Mucosa of gallbladder (tissue), 1 donor: ENCODE results near the gene ASB7. TPM values are rescaled to one million over a fixed set of nuclear protein-coding genes. Genes with fewer than 3 reads are reported as not detected.
"Not testable (repeated sequence)": the region's sequence is repeated elsewhere in the genome, so short reads cannot be mapped to it uniquely, and the experiment has no call there.

Experiments used
- DNase-seq: peaks from one replicate; pipeline ENCODE4 v3.0.0-alpha.2; 2020; ENCODE audit warnings: low spot score
- total RNA-seq: library from RNA; stranded (reverse); gene quantifications from one replicate; pipeline ENCODE4 v1.2.1, GENCODE V29; 2021
- donor health status: DM: no; HTN: no; CAD: no.

The ASB7 gene
- total RNA-seq: 13.4 TPM

DNA sequence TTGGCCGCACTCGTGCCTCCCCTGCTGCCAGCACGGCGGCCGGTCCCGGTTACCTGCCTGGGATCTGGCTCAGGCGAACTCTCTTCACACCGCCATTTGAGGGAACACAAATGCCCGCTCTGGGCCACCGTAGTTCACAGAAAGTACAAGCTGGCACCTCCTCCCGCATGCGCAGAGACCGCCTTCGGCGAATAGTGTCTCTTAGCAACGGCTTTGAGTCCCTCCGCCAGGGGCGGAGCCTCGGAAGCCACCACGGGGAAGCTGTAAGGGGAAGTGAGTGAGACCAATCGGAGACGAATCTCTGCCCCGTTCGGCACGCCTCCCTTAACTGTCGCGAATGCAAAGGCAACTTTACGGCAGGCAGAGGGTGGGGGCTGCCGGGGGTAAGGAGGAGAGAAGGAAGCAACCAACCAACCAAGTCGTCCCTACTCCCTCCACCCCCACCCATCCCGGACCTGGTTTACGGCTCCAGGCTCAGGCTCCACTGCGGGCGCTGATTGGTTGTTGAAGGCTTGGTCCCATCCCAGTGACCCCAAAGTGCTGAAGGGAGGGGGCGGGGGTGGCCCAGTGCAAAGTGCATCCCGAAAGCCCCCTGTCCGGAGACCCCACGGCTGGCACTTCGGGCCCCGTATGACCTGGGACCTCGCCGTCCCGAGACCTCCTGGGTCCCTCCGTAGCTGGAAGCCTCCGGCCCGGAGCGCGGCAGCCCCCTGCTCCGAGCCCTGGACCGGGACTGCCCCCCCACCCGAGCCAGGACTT lies at the start of gene ASB7, which contains the start of gene LINS1:
Gene ASB7 (plus strand): TSS at position 526 of the 759 bp plus-strand sequence. CDS start 9,628 bp downstream, outside the sequence.
Gene LINS1 (minus strand): TSS at position 121 of the 759 bp plus-strand sequence. CDS start 21,342 bp downstream, outside the sequence.
- DNase-seq: peak; percentile 100

DNA sequence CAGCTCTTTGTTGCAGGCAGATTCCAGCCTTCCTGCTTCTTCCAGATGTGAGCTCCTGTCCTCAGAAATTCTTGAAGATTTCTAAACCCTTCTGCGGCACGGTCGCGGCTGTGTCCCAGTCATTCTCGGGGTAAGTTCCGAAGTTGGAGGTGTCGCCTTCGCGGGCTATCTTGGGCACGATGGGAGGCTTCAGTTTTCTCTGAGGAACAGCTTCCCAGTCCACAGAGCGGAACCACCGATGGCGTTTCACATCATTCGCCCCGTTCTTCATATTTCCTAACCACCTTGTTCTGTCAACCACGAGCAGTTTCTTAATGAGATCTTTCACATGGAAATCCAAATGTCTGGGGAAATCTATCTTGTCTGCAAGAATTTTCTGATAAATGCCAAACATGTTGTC lies 48.9 kb upstream of the ASB7 start:
- DNase-seq: no peak

DNA sequence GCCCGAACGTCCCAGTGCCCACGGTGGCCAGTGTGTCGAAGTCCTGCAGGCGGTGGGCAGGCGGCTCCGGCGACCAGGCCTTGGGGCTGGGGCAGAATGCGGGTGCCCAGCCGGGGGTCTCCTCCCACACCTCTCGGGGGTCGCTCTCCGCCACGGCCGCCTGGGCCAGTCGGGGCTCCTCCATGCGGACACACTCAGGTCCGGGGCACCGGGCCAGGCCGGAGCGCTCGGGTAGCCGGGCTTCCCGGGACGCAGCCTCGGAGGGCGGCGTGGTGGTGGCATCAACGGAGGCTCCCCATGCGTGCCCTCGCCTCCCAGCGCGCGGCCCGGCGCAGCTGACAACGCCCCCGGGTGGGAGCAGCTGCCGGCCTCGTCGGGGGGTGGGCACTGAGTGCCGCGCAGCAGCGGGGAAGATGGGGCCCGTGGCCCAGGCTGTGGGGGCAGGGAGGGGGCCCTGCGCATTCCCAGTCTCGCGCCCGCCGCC lies 43.6 kb upstream of the ASB7 start:
- DNase-seq: no peak

GRCh38 chr15:100559330-100559729 lies 43.1 kb upstream of the ASB7 start:
- DNase-seq: peak; percentile 35

- no peak for DNase-seq
Measured at GRCh38 chr15:100560323-100560722, 42.1 kb upstream of the ASB7 start.

DNA sequence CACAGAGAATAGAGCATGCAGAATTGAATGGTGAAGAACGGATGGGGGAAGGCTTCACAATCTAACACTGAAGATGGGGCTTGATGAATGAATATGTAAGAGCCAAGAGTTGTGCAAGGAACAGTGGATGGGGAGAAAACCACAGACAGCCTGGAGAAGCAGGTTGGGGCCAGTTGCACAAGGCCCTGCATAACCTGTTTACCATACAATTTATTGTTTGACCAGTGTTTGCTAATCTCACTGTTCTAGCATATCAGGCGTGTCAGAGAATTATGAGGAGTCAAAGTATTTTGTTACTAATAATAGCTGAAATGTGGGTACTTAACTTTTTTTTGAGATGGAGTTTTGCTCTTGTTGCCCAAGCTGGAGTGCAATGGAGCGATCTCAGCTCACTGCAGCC lies 36.8 kb upstream of the ASB7 start:
- no peak for DNase-seq

GRCh38 chr15:100566850-100567628 lies 35.4 kb upstream of the ASB7 start:
- DNase-seq: no peak

DNA sequence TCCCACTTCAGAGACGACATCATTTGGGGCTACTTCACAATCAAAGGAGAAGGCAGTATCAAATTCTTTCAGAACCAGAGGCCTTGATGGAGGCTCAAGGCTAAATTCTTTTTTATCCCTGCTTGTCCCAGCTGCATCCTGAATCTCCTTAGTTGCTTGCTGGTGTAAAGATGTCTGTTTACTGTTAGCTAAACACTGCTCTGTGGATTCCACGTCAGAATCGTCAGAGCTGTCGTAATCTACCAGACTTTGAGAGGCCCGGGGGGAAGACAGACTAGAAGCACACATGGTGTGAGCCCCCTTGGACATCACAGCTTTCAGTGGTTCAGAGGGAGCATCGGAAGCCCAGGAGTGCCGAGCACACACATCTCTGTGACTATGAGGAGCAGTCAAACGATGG lies 33.0 kb upstream of the ASB7 start:
- DNase-seq: no peak

- DNase-seq: no peak
Measured at GRCh38 chr15:100570275-100570674, 32.1 kb upstream of the ASB7 start.

- no peak for DNase-seq
Measured at GRCh38 chr15:100570735-100571313, 31.6 kb upstream of the ASB7 start.

DNA sequence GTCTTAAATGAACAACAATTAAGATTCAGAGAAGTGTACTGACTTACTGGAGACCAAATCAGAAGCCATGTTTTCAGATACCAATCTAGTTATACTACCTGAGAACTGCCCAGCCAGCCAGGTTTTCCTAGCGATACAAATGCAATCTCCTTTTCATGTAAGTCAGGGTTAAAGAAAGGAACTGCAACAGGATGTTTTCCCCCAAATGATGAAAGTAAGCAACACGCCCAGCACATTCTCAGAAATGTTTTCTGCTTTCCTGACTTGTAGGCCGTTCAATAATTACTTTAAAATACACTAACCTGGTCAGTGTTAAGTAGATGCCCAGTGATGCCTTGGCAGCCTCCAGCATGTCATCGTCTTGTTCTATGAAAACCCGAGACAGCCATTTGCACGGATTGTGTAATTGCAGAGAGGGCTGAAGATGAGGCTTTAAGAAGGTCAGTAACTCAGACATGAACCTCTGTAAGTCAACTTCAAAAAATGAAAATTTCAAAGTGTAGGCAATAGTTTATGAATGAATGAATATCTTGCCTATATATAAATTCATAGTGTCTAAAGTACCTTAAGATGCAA lies 30.7 kb upstream of the ASB7 start:
- DNase-seq: no peak

DNA sequence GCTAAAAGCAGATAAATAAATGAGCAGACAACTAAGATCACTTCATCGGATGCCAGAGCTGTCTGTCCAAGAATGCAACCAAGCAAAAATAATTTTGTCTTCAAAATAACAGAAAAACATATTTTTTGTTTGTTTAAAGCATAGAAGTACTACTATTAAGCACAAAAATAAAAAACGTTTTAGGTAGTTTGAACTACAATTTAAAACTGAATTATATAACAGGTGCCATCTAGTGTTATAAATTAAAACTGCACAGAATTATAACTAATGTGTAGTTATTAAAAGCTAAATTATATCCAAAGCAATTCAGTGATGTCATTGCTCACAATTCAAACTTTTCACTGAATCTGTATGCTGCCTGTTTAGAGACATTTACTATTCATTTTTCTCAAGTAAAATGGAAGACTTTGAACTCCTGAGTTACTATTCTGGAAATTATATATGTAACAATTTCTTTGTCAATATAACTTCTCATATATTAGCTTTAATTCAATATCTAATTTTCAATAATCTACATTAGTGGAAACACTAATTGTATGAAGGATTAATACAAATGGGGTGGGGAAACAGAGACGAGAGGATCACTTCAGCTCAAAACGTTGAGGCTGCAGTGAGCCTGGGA lies 29.9 kb upstream of the ASB7 start:
- DNase-seq: no peak

GRCh38 chr15:100573526-100573925 lies 28.9 kb upstream of the ASB7 start:
- no peak for DNase-seq

DNA sequence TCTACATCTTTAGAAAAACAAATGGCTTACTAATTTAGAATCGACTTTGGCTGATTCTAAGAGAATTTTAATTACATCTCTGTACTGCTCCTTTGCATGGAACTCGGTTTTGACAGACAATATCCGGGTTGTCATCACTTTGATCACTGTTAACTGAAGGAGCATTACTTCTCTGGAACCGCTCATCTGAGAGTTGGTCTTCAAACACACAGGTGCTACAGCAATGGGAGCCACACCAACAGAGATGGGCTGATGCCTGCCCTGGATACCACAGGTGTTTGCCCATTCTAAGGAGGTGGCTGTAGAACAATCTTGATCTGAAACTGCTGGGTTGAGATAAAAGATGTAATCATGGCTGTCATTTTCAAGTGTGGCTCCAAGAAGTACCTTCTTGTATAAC lies 22.0 kb upstream of the ASB7 start:
- DNase-seq: no peak

DNA sequence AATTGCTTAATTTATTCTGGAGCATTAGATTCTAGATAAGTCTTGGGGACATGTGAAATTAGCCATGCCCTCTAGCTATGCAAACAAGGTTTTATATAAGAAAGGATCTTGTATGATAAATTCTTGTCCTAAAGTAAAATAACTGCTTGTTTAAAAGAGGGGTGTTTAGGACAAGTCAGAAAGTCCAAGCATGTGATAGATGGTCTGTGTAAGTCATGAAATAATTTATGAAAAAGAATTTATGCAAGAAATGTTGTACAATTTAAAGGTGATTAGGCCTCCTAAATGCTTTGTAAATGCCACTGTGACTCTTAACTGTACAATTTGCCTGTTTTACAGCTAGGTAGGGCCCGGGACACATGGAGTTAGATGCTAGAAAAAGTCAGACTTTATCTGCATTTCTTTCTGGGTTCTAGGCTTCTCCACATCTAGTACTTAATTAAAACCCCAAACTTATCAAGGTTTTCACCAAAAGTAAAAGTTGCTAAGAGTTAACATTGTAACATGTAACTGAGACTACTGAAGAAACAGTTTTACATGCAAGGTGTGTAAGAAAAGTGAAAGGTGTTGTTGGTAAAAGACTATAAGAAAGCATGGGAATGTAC lies 13.6 kb upstream of the ASB7 start:
- DNase-seq: no peak

DNA sequence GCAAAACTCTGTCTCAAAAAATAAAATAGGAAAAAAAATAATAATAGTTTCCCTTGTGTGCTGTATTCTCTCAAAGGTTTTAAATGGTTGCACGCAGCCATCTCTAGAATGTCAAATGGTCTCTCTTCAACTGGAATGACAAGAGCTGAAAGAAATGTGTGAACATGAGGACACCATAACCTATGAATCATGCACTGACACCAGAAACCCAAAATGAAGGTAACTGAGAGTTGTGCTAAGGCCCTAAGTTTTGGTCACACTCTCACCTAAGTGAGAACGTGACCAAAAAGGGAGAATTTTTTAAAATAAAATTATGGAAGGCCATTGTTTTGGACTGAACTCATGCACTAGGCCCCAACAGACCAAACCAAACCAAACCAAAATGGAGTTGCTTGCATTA lies 11.2 kb upstream of the ASB7 start:
- DNase-seq: not testable (repeated sequence)

- no peak for DNase-seq
Measured at GRCh38 chr15:100591835-100592234, 10.6 kb upstream of the ASB7 start.

DNA sequence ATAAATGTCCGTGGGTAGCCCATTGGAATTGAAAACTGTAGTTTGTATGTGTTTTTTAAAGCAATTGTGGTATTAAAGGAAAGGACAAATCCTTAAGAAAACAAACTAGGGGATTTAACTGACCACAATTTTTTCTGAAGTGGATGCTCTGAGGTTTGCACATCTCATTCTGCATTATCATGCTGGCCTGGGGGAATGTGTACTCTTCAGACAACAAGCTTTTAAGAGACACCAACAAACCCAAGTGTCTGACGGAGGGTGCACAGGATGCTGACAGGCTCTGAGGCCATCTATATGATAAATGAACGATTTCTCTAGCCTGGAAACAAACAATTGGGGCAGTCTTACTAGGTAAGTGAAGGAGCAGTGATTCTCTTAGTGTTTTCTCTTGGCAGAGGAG lies 9.5 kb upstream of the ASB7 start:
- DNase-seq: no peak

- no peak for DNase-seq
Measured at GRCh38 chr15:100593431-100593830, 9.0 kb upstream of the ASB7 start.

GRCh38 chr15:100595964-100596363 lies 6.4 kb upstream of the ASB7 start:
- DNase-seq: no peak

GRCh38 chr15:100596792-100597191 lies 5.6 kb upstream of the ASB7 start:
- peak; percentile 12 for DNase-seq
